HepG2 (cell line): Measurements from ENCODE around the gene CCER1.

ENCODE experiments used
- EP300 ChIP-seq, 3 experiments: sonication (generic) in 1 of 3; formaldehyde crosslinking in 1 of 3; IDR thresholded peaks; 2 replicates each; pipeline versions ENCODE4 v1.5.1 to v1.6.1; 2011 to 2020; ENCODE audit warnings: low read depth in 2 of 3, low read length in 2 of 3, borderline replicate concordance in 1 of 3, improper control_type of control experiment in 1 of 3, mild to moderate bottlenecking in 1 of 3, missing genetic modification reagents in 1 of 3, moderate library complexity in 1 of 3
- MAZ ChIP-seq, 2 experiments: sonication (generic) in 1 of 2; formaldehyde crosslinking in 1 of 2; IDR thresholded peaks; 2 replicates each; pipeline versions ENCODE4 v1.5.0 to v1.6.1; 2012 to 2020; ENCODE audit warnings: low read depth in 2 of 2, mild to moderate bottlenecking in 2 of 2, borderline replicate concordance in 1 of 2, improper control_type of control experiment in 1 of 2, low read length in 1 of 2, missing genetic modification reagents in 1 of 2, moderate library complexity in 1 of 2
- POLR2A ChIP-seq, 2 experiments: IDR thresholded peaks; 2 replicates each; pipeline ENCODE4 v1.6.1; 2011; ENCODE audit warnings: low read depth in 2 of 2, low read length in 2 of 2, mild to moderate bottlenecking in 1 of 2, moderate library complexity in 1 of 2; ENCODE audit not compliant: insufficient read depth in 1 of 2
- PREB ChIP-seq: sonication (generic); formaldehyde crosslinking; IDR thresholded peaks from 2 replicates; pipeline ENCODE4 v1.4.0; 2020; ENCODE audit warnings: missing genetic modification reagents
- SIX1 ChIP-seq: sonication (generic); formaldehyde crosslinking; IDR thresholded peaks from 2 replicates; pipeline ENCODE4 v1.4.0; 2020; ENCODE audit warnings: missing genetic modification reagents, borderline replicate concordance
- TCF7L2 ChIP-seq: IDR thresholded peaks from 2 replicates; pipeline ENCODE4 v1.6.1; 2011; ENCODE audit warnings: mild to moderate bottlenecking, low read depth, low read length, moderate library complexity
- YY1 ChIP-seq: IDR thresholded peaks from 2 replicates; pipeline ENCODE4 v1.6.1; 2011; ENCODE audit warnings: low read length, low read depth, moderate library complexity, mild to moderate bottlenecking; ENCODE audit not compliant: insufficient read depth, insufficient replicate concordance
- ZNF7 ChIP-seq: IDR thresholded peaks from 2 replicates; pipeline ENCODE4 v1.6.1; 2016; ENCODE audit warnings: missing biosample characterization, missing genetic modification reagents
- ZNF770 ChIP-seq: sonication (generic); formaldehyde crosslinking; IDR thresholded peaks from 2 replicates; pipeline ENCODE4 v1.5.0; 2020; ENCODE audit warnings: mild to moderate bottlenecking, missing genetic modification reagents

GRCh38 chr12:90969851-90970250 is 14.9 kb upstream of the CCER1 start:
- TF ChIP-seq SIX1 (CRISPR knock-in tag) (no peak), POLR2A (IDR thresholded peaks at IDR 0.05; ENCODE audit: insufficient read depth in 1 of 2, low read depth in 2 of 2, low read length in 2 of 2) (no peak), PREB (CRISPR knock-in tag) (no peak), TCF7L2 (no peak), YY1 (no peak), ZNF770 (no peak), EP300 (IDR thresholded peaks at IDR 0.05; ENCODE audit: low read depth in 2 of 2, low read length in 2 of 2) (no peak), EP300 (CRISPR knock-in tag; IDR thresholded peaks at IDR 0.05; ENCODE audit: borderline replicate concordance) (no peak), ZNF7 (CRISPR knock-in tag) (no peak), MAZ (IDR thresholded peaks at IDR 0.05; ENCODE audit: borderline replicate concordance, low read depth, low read length) (no peak), MAZ (CRISPR knock-in tag; IDR thresholded peaks at IDR 0.05; ENCODE audit: low read depth) (no peak)
